Activated CD4-positive, alpha-beta T cell treated with anti-CD3 and anti-CD28 coated beads for 4 hours (primary cell): ENCODE measurements around the gene AFM.

Experiments used
- DNase-seq, 2 donors: peaks; one replicate each; pipeline ENCODE4 v3.0.0-alpha.2; 2020

Gene AFM, protein sequence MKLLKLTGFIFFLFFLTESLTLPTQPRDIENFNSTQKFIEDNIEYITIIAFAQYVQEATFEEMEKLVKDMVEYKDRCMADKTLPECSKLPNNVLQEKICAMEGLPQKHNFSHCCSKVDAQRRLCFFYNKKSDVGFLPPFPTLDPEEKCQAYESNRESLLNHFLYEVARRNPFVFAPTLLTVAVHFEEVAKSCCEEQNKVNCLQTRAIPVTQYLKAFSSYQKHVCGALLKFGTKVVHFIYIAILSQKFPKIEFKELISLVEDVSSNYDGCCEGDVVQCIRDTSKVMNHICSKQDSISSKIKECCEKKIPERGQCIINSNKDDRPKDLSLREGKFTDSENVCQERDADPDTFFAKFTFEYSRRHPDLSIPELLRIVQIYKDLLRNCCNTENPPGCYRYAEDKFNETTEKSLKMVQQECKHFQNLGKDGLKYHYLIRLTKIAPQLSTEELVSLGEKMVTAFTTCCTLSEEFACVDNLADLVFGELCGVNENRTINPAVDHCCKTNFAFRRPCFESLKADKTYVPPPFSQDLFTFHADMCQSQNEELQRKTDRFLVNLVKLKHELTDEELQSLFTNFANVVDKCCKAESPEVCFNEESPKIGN

DNA sequence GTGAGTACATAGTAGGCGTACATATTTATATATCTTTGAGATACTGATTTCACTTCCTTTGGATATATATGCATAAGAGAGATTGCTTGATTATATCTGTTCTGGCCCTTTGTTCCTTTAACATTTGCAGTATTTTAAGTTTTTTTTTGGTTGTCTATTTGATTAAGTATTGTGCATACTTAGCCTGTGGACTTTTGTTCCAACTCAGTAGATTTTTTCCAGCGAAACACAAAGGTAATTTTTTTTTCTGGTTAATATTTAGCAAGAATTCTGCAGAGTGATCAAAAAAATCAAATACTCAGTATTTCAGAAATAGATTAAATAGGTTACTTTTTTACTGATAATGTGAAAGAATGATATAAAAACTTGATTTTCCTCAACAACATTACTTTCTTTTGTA lies at the start of gene AFM:
AFM (plus strand) TSS at position 388 of the 400 bp plus-strand sequence. CDS start 31 bp downstream, outside the sequence.
- DNase-seq: no peak

DNA sequence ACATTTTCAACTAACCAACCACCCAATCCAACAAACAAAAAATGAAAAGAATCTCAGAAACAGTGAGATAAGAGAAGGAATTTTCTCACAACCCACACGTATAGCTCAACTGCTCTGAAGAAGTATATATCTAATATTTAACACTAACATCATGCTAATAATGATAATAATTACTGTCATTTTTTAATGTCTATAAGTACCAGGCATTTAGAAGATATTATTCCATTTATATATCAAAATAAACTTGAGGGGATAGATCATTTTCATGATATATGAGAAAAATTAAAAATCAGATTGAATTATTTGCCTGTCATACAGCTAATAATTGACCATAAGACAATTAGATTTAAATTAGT lies 49.8 kb upstream of the AFM start:
- no peak for DNase-seq

DNA sequence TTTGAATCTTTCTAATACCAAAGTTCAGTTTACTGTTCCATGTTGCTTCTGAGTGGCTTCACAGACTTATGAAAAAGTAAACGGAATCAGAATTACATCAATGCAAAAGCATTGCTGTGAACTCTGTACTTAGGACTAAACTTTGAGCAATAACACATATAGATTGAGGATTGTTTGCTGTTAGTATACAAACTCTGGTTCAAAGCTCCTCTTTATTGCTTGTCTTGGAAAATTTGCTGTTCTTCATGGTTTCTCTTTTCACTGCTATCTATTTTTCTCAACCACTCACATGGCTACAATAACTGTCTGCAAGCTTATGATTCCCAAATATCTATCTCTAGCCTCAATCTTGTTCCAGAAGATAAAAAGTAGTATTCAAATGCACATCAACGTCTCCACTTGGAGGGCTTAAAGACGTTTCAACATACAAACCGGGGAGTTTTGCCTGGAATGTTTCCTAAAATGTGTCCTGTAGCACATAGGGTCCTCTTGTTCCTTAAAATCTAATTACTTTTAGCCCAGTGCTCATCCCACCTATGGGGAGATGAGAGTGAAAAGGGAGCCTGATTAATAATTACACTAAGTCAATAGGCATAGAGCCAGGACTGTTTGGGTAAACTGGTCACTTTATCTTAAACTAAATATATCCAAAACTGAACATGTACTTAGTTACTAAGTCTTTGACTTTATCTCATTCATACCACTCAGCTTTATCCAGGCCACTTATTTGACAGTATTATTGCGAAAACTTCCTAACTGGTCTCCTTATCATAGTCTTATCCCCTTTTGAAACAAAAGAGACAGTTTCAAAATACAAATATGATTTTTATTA lies 49.2 kb upstream of the AFM start:
- DNase-seq: no peak

DNA sequence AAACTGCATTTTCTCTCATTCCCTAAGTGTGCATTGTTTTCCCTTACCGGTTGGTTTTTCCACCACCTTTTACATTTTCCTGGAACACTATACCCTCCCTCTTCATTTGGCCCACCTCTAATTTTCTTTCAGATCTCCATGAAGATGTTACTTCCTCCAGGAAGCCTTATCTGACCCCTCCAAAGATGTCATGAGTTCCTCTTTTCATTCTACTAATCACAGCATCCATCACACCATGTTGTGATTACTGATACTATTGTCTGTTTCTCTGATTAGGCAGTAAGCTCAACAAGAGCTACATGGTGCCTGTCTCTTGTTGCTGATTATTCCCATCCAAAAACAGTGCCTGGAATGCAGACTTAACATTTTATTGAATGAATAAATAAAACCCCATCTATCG lies 48.4 kb upstream of the AFM start:
- no peak for DNase-seq

DNA sequence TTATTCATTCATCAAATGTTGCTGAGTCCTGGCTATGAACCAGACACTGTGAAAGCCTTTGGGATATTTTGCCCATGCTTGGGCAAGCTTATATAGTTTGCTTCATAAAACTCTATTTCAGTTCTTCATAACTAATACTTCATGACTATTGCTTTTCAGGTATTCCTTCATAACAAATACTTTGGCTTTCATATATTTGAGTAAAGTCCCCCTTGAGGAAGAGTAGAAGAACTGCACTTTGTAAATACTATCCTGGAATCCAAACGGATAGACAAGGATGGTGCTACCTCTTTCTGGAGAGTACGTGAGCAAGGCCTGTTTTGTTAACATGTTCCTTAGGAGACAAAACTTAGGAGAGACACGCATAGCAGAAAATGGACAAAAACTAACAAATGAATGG lies 47.2 kb upstream of the AFM start:
- DNase-seq: no peak

DNA sequence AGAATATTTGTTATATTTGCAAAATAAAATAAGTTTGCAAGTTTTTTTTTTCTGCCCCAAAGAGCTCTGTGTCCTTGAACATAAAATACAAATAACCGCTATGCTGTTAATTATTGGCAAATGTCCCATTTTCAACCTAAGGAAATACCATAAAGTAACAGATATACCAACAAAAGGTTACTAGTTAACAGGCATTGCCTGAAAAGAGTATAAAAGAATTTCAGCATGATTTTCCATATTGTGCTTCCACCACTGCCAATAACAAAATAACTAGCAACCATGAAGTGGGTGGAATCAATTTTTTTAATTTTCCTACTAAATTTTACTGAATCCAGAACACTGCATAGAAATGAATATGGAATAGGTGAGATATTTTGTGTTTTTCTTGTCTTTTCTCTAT lies 45.6 kb upstream of the AFM start, which contains the start of gene AFP:
AFP (plus strand) TSS at position 238 of the 400 bp plus-strand sequence; CDS start at position 280, 42 bp downstream.
- no peak for DNase-seq

DNA sequence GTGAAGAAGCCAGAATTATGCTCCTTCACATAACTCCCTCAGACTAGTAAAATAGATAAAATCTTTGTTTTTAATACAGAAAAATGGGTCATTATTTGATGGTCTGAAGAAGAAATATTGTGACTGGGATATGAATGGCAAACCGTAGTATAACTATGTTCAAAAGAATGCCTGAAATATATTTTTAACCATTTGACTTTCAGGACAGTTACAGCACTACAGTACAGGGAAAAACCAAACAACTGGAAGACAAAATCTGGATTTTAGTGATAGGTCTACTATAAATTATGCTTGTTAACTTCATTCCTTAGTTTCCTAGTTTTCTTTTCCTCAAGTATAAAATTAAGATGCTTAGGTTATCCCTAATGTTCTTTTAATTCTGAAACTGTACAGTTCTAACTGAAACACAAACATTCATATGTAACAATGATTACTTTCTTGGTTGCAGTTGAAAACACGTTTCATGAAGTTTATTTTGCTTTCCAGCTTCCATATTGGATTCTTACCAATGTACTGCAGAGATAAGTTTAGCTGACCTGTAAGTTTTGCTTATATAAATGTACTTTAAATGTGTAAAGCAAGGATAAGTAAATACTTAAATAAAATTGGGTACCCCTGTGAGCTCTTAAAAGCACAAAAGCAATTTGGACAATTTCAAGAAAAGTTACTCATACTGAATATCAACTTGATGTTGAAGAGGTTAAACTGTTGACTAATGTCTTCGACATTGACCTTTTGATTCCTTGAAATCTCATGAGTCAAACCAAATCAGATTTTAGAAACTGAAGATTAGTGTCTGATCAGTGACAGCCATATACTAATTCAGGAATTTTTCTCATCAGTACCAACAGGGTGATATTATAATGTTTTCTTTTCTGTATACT lies 44.6 kb upstream of the AFM start:
- no peak for DNase-seq

DNA sequence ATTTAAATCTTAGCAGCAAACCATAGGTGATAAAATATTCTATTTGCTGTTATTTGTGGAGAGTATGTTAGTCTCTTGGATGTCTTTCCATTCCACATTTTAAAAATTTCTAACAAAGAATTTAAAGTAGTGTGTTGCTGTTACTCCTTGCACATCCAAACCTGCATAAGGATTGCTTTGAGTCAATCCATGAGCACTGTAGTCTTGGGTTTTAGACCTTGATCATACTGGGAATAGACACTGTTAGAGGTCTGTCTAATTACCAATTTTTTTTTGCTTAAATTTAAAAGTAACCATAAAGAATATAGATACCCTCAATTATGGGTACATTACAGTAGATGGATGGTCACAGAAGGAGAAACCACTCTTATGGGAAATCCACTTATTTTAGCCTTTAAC lies 44.0 kb upstream of the AFM start:
- no peak for DNase-seq

DNA sequence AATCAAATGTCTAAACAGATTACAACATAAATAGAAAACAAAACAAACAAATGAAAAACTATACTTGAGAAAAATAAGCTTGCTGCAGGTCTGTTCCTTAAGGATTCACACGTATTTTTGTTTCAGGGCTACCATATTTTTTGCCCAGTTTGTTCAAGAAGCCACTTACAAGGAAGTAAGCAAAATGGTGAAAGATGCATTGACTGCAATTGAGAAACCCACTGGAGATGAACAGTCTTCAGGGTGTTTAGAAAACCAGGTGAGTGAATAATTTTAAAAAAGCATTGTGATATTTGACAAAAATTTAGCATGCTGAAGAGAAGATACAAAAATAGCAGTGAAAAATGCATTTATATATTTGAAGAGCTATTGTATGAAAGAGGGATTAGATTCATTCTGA lies 43.5 kb upstream of the AFM start:
- DNase-seq: no peak

DNA sequence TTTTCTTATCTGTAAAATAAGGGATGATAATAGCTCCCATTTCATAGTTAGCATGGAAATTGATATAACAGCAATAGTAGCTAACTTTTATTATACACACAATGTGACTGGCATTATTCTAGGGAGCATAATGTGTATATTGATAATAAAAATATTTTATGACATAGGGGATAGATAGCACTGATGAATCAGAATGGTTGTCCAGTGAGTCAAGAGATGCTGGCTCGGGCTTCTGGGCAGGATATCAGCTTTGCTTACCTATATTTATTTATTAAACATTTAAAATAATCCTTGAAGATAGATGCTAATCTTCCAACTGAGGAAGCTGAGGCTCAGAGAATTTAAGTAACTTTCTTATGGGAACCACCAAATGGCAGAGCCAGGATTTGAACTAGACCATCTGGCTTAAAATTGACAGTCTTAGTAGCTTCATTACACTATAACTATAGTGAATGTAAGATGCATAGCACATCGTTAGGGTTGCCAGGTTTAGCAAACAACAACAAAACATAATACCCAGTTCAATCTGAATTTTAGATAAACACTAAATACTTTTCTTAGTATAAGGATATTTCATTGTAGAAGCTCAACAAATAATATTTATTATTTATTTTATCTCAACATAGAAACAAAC lies 42.8 kb upstream of the AFM start:
- no peak for DNase-seq

DNA sequence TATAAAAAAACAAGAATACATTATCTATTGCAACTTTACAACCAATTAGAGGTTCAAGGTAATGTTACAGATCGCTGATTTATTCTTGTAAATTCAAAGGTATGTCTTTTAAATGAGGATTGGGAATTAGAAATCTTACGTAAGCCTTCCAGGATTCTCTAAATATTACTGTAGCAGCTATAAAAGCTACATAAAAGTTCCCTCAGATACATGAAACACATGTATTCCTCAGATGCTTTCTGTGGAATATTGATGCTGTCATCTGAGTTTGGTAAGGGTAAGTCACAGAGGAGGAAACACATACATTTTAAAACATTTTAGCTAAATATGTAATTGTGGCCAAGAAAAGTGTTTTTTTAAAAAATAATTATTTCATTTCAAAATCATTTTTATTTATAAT lies 42.1 kb upstream of the AFM start:
- no peak for DNase-seq

DNA sequence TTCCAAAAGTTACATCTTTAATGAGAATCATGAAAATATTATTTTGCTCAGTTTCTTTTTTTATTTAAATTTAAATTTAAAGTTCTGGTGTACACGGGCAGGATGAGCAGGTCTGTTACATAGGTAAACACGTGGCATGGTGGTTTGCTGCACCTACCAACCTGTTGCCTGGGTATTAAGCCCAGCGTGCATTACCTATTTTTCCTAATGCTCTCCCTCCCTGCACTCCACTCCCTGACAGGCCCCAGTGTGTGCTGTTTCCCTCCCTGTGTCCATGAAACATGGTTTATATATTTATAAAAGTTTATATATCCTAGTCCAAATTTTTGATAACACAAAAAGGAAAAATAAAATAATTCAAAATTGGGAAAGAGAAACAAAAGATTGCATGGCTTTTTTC lies 41.6 kb upstream of the AFM start:
- no peak for DNase-seq

DNA sequence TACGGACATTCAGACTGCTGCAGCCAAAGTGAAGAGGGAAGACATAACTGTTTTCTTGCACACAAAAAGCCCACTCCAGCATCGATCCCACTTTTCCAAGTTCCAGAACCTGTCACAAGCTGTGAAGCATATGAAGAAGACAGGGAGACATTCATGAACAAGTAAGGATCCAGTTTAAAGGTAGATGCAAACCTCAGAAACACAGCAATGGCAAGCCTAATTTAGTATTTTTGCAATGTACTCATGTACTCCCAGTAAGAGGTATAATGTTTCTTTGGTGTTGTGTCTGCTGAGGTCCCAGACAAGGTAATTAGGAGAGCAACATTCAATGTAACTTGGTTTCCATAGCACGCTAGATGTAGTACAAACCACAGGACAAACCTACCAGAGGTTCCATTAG lies 40.9 kb upstream of the AFM start:
- DNase-seq: no peak

DNA sequence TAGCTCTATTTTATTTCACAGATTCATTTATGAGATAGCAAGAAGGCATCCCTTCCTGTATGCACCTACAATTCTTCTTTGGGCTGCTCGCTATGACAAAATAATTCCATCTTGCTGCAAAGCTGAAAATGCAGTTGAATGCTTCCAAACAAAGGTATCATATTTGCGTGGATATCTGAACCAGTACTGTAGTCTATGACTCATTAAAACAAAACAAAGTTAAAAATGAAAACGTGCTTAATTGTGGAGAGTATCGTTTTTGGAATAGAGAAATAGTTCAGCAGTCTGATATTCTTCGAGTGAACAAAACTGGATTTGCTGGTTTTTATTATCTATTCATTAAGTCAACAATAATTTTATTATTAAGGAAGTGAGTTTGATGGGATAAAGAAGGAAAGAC lies 39.3 kb upstream of the AFM start:
- DNase-seq: no peak

DNA sequence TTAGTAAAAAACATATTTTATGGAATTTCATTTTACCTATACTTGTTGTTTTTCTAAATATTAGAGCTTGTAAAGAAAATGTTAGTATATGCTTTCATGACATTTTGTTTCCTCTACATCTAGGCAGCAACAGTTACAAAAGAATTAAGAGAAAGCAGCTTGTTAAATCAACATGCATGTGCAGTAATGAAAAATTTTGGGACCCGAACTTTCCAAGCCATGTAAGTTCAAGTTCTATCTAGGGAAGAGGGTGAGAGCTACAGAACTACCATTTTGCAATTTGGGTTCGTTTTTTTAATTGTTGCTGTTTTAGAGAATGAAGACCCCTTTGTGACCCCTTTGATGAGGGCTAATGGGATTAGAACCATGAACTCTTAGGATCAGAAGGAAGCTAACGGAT lies 38.3 kb upstream of the AFM start:
- DNase-seq: no peak

DNA sequence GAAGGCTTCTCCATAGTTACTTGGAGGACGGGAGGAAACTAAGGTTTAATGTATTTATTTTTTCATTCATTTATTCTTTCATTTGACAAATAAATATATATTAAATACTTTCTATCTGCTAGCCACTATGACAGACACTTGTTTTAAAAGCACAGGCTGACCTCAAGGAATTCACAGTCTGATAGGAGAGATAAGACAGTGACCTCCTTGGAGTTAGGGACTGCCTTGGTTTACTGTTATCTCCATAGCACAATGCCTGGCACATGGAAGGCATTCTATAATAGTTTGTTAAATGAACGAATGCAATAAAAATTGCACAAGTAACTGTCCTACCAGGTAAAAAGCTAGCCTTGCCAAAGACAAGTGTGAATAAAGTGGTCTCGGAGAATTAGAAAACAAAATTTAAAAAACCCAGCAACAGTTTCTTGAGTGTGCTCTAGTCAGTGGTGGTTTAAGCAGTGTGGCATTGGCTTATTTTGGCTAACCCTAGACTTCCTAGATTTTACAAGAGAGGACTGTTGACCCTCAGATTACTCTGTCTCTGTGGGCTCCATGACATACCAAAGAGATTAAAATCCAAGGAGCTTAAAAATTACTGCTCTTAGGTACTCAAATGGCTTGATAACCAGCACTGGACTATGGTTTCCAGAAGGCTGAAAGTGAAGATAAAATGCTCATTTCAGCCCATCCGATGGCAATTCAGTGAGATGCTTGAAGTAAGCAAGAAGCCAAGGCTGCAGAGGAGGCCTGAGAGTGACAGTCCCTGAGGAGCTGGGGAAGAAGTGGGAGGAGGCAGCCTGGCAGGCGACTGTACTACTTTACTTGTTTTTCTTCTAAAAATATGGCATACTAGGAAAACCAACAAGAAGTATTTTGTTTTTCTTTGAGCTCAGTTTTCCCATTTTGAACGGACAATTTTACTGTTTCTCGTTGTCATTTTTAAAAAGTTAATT lies 35.9 kb upstream of the AFM start:
- no peak for DNase-seq

DNA sequence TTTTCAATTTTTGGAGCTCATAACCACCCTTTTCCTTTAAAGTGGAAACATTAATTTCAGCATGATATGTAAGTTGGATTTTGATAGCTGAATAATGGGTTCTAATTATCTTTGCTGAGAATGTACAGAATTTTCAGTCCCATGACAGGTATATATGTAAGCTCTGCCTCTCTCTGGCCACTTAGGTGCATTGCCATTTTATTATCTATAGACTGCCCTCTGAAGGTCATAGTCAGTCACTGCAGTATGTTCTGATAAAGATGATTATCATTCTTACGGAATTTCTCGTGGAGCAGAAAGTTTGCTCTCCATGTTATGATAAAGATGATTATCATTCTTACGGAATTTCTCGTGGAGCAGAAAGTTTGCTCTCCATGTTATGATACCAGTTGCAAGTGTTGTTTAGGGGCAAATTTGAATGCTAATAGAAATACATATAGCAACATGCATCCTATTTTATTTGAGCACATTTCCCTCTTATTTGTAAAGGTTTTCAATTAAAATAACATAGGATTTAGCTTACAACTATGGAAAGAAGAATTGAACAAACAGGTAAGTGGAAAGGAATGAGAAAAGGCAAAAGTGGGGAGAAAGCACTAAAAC lies 35.1 kb upstream of the AFM start:
- peak in 1 of 2 donors; percentile 0 for DNase-seq

DNA sequence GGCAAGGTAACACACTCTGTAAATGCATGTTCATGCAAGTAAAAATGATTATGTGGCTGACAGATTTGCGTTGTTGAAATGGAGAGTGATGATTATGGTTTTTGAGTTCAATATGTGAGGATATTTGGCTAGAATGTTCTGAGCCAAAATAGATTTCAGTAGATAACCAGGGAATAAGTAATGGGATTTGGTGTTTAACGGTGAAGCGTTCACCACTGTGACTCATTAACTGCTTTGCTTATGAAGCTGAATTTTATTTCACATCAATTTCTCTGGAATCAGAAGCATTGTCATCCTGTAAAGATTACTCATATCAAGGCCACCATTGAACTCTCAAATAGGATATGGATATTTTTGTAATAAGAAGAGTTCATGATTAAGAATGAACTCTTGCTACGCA lies 33.9 kb upstream of the AFM start:
- DNase-seq: no peak

DNA sequence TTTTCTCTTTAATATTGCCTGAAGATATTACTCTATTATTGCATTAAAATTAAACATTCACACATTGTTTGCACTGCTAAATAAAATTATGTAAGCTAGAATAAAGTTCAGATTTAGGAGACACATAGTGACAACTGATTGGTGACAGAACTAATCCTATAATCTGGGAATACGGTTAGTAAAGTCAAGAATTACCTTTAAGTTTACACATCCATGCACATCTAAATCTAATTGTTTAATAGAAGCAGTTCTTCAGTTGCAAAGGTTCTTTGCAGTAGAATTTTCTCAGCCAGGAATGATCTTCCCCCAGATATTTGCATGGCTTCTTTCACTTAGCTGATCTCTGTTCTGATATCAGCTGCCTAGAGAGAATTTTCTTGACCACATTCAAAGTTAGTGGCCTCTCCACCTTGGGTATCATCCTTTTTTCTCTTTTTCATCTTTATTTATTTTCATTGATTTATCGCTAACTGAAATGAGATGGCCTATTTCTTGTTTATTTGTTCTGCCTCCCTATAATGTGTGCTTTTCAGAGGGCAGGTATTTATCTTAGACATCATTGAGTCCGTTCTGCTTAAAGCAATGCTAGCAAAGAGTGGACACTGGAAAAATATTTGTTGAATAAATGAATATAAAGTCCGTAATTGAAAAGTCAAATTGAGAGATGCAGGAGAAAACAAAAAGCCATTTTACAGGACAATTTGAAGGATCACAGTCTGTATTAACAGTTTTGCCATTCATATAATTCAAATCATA lies 32.9 kb upstream of the AFM start:
- no peak for DNase-seq
